Measurements from ENCODE around the gene CHMP2A.

Gene CHMP2A

GRCh38 chr19:58536852-58537798 lies 17.8 kb downstream of the CHMP2A start:
- DNase-seq: no peak

GRCh38 chr19:58535857-58536256 lies 19.0 kb downstream of the CHMP2A start:
- DNase-seq: no peak

DNA sequence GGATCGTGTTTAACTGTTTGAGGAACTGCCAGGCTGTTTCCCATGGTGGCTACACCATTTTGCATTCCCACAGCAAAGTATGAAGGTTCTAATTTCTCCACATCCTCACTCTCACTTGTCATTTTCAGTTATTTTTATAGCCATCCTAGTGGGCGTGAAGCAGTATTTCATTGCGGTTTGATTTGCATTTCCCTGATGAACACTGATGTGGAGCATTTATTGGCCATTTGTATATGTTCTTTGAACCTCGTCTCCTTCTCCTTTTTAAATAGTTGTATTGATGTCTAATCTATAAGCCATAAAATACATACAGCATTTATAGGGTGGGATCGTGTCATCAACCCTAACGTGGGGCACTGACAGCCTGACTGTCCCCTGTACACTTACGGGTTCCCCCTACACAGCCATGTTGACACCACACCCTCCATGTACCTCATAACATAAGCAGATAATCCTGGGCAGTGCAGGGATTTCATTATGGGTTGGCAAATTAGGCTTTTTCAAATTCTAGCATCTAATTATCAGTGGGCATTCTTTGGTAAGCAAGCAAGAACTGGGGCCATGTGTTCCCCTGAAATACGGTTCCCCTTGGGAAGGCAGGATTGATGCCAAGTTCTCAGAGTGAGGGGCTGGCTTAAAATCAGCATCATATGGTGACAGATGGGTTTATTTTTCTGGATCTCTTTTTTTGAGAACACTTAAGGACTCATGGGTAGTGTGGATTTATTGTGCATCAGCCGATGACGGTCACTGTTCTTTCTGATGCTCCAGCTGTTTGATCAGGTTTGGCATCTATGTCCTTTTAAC lies 23.7 kb downstream of the CHMP2A start:
- DNase-seq: no peak

DNA sequence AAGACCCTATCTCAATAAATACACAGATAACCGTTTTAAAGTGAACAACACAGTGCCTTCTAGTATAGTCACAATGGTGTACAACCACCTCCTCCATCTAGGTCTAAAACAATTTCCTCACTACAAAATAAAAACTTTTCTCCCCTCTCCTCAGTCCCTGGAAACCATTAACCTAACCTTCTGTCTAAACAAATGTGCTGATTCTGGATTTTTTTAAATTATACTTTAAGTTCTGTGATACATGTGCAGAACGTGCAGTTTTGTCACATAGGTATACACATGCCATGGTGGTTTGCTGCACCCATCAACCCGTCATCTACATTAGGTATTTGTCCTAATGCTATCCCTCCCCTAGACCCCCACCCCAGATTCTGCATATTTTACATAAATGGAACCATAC lies 25.5 kb downstream of the CHMP2A start:
- DNase-seq: no peak

- no peak for DNase-seq
These were observed 32.2 kb downstream of the CHMP2A start for GRCh38 chr19:58522709-58523108.

DNA sequence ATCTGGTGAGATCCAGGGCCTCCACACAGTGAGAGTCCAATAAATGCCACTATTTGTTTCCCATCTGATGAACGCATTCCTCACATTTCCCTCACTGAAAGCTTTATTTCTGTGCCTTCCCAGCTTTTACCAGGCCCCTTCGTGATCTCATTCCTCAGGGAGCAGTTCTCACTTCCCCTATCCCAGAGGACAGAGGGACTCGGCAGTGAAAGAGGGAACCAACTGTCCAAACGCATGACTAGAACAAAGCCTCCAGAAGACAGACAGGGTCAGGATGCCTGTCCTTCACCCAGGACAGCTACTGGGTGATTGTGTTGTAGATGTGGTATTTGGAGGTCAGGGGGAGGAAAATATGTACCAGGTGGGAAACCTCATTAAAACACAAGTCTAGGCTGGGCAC lies 33.3 kb downstream of the CHMP2A start:
- DNase-seq: no peak

DNA sequence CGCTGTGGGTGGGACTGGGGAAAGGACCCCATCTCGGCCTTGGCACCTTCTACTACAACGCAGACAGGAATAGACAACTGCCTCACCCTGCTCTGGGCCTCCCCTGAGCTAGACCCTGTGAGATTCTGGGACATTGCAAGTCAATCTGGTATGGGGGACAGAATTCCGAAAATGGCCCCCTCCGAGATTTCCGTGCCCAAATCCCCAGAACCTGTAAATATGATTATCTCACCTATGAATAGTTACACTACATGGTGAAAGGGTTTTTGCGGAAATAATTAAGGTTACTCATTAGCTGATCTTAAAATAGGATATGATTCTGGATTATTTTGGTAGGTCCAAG lies 34.7 kb downstream of the CHMP2A start:
- no peak for DNase-seq

GRCh38 chr19:58519355-58520256 lies 35.3 kb downstream of the CHMP2A start, which contains the start of gene ZBTB45:
Gene ZBTB45 (minus strand): TSS chr19:58519810. CDS start chr19:58517673, 2,137 bp downstream.
- DNase-seq: peak; percentile 98

DNA sequence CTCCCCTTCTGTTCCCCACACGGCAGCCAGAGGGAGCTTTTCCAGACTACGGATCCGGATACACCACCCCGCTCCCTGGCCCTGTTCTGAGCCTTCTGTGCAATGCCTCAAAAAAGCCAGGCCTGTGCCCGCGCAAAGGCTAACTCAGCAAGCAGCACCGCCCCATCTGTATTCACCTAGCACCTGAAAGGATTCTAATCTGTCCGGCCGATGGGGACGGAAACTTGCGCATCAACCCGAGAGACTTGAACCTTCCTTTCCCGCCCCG lies 35.9 kb downstream of the CHMP2A start:
- DNase-seq: peak; percentile 90

DNA sequence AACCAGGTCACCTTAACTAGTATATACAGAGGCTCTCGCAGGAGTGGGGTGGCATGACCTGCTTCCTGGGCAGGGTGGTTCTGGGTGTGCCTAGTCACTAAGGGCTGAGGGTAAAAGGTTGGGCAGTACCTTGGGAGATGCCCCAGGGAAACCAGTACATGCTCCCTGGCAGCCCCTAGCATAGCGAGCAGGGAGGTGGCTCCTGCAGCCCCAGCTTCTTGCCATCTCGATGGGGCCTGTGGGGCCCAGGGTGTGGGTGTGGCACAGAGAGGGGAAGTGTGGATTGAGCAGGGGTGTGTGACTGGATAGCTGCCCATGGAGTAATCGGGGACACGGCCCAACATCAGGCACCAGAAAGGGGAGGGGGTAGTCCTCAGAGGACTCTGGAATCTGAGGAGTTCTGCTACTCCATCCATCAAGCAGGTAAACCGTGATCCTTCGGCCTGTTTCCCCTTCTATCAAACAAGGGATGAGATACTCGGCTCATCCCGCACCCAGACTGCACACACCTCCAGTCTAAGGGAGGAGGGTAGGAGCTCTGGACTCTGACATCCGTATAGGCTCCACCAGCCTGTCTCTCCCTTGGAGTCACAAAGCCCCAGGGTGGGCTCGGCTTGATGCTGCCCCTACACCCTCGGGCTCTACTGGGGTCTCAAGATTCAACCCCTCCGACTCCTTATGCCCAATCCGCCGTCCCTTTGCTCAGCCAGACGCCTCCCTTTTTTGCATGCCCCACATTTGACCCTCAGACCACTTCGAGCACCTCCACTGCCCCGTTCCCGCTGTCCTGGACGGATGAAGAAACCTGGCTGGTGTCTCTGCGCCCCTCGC lies 36.4 kb downstream of the CHMP2A start:
- peak; percentile 84 for DNase-seq

DNA sequence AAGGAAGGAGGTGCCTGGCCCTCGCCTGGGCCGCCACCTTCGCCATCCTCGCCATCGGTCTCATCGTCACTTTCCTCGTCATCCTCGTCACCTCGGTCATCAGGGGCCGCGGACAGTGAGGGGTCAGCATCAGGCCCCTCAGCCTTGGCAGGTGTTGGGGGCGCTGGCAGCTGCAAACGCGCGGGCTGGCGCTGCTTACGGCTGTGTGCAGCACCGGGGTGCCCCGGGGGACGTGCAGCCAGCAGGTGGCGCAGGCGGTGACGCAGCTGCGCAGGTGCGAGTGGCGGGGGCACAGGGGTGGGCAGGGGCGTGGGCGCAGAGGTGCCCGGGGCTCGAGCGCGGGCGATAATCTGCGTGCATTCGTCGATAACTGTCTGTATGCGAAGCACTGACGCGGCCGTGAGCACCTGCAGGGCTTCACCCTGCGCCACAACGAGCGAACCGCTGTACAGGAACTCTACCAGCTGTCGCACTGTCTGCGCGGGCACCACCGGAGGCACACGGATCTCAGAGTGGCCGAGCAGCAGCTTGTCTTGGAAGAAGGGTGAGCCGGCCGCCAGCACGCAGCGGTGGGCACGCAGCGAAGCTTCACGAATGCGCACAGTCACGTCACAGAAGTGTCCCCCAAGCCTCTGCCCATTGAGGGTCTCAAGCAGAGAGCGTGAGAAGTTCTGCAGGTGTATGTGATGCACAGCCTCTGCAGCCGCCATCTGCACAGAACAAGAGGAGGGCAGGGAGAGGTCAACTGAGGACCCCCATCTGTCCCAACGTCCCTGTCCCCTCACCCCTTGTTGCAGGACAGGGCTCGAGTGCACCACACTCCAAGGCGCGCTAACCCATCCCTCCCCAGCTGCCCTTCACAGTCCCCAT lies 37.7 kb downstream of the CHMP2A start:
- DNase-seq: no peak

DNA sequence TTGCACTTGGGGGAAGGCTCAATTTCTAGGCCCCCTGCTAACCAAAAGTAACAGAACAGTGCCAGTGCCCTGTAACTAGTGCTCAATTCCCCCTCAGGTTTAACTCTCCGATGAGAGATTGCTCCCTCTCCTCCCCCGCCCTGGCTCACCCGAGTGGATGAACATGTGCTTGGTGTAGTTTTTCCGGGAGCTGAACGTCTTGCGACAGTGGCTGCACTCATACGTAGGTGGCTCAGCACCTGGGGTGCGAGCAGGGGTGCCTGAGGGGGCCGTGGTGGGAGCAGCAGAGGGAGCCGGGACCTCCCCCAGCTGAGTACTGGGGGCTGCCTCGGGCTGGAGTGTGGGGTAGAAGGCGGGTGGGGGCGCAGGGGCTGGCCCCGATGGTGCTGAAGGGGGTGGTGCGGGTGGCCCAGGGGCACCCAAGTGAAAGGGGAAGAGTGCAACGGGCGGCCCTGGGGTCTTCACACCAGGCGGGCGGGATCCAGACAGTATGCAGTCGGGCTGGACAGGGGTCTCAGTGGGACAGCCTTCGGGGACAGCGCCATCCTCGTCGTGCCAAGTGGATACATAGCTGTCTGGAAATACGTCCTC lies 38.6 kb downstream of the CHMP2A start:
- DNase-seq: no peak

DNA sequence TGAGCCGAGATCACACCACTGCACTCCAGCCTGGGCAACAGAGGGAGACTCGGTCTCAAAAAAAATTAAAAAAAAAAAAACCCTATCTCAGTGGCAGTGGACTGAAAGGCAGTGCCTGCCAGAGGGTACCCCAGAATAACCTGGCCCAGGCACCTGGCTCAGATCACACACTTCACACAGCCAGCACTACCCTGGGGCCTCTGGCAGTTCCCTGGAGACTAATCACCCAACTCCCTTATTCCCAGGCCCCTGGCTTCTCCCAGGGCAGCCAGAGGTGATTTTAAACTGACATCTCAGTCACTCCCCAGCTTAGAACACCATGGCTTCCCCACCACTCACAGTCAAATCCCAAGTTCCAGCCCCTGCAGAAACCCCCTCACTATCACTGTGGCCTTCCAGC lies 39.6 kb downstream of the CHMP2A start:
- DNase-seq: no peak

DNA sequence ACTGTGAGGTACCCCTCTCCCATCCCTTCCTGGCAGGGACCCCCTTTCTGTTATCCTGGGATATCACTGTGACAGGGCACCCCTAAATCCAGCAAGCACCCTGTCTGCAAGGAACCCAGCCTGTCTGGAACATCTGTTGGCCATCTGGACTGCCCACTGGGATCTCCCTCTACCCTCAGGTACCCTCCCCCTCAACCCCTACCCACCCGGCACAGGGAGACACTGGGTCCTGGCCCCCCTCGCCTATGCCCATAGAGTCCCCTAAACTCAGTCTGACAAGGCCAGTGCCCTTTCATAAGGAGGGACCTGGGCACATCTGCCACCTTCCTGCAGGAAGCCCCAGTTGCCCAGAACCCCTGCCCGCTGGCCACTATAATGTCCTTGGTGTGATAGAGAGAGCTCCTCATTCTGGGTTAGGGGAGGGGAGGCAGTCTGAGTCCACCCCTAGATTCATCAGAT lies 40.3 kb downstream of the CHMP2A start:
- no peak for DNase-seq

DNA sequence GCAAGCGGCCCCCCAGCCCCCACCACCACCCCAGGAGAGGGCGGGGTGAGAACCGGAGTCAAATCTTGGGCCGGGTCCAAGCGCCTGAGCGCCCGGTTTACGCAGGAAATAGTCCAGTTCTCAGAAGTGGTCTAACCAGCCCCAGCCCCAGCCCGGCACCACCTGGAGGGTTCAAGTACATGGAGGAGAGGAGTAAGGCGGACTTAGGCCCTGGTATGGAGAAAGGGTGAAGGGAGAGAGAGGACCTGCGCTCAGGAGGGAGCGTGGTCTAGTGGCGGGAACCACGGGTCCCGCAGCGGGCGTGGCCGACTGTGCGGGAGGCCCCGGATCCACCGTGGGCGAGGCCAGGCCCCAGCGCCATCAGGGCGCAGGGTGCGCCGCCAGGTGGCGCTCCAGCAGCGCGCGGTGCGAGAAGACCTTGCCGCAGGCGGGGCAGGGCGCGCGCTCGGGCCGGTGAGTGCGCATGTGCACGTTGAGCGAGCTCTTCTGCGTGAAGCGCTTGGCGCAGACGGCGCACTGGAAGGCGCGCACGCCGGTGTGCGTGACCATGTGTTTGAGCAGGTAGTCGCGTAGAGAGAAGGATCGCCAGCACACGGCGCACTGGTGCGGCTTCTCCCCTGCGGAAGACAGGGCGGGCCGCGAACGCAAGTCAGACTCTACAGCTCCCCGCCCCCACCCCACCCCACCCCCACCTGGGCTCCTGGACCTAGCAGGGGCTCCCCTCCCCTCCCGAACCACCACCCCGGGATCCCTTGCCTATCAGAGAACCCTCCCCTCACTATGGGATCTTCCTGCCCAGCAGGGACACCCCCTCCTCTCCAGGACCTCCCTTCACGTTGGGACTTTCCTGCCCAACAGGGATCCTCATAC lies 41.0 kb downstream of the CHMP2A start:
- DNase-seq: peak; percentile 97

- no peak for DNase-seq
These were observed 41.7 kb downstream of the CHMP2A start for GRCh38 chr19:58513213-58513693.

DNA sequence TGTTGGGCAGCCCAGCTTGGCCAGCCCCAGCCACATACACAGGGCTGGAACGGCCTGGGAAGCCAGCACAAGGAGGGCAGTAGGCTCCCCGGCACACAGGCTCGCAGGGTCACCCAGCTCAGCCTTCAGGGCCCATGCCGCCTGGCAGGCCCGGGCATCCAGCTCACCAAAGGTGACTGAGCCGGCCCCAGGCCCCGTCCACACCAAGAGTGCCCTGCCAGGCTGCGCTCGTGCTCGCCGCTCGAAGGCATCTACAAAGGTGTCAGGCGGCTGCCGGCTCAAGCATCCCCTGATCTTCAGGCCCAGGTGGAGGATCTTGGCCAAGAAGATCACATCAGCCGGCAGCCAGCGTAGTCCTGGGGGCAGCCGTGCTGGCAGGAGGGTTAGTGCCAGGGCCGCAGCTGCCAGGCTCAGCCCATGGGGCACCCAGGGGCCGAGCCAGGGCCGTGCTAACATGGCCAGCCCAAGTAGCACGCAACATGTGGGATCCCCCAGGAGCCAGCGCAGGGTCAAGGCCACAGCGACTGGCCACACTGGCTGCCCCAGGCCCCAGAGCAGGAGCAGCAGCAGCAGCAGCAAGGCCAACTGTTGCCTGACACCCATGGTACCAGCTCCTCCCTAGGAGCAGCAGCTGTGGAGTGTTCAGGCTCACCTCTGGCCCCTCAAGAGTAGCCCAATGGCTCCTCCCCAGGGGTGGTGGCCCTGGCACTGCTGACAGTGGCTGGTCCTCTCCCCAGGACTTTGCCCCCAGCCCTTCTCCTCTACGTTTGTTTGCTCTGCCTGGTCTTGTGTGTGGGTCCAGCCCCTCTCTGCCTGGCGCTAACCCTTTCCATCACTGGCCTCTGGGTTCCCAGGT lies 43.3 kb downstream of the CHMP2A start, which contains the start of gene SLC27A5:
SLC27A5 (minus strand) TSS at position 640 of the 856 bp plus-strand sequence; CDS start at position 603, 37 bp downstream.
- no peak for DNase-seq
